HG03460 (cell line): ENCODE results near the gene LRRC74B.
"Not testable (repeated sequence)": the region's sequence is repeated elsewhere in the genome, so short reads cannot be mapped to it uniquely, and the experiment has no call there.

Experiments
- ATAC-seq: cut with Tn5 transposase; IDR thresholded peaks from one replicate; pipeline ENCODE4 v1.9.1; 2021; ENCODE audit not compliant: unreplicated experiment

Gene LRRC74B

GRCh38 chr22:21032037-21032867, 13.5 kb upstream of the LRRC74B start, which contains the start of gene SLC7A4:
TSS of gene SLC7A4 (minus strand) at chr22:21032561. CDS start at chr22:21031812, 749 bp downstream.
- no peak for ATAC-seq

- ATAC-seq, result no peak
Observed at GRCh38 chr22:21032868-21033688, 12.7 kb upstream of the LRRC74B start.

- ATAC-seq, result no peak
Observed at GRCh38 chr22:21033895-21034294, 11.9 kb upstream of the LRRC74B start.

- no peak for ATAC-seq
Observed at GRCh38 chr22:21034989-21035388, 10.8 kb upstream of the LRRC74B start.

GRCh38 chr22:21038405-21038804, 7.3 kb upstream of the LRRC74B start:
- no peak for ATAC-seq

GRCh38 chr22:21039158-21039557, 6.6 kb upstream of the LRRC74B start:
- not testable (repeated sequence) for ATAC-seq

- ATAC-seq, result no peak
Observed at GRCh38 chr22:21041937-21042336, 3.8 kb upstream of the LRRC74B start.

GRCh38 chr22:21042978-21043859, 2.5 kb upstream of the LRRC74B start:
- ATAC-seq, result no peak

GRCh38 chr22:21043860-21044535, 1.7 kb upstream of the LRRC74B start:
- ATAC-seq, result no peak

GRCh38 chr22:21044931-21045584, 688 bp upstream of the LRRC74B start:
- no peak for ATAC-seq

GRCh38 chr22:21047035-21047661, 1.4 kb downstream of the LRRC74B start:
- no peak for ATAC-seq

- no peak for ATAC-seq
Observed at GRCh38 chr22:21047730-21048129, 2.0 kb downstream of the LRRC74B start.

GRCh38 chr22:21048448-21048847, 2.7 kb downstream of the LRRC74B start:
- ATAC-seq, result not testable (repeated sequence)

GRCh38 chr22:21048965-21049364, 3.2 kb downstream of the LRRC74B start:
- not testable (repeated sequence) for ATAC-seq

- no peak for ATAC-seq
Observed at GRCh38 chr22:21051145-21051830, 5.5 kb downstream of the LRRC74B start.

- no peak for ATAC-seq
Observed at GRCh38 chr22:21051831-21052400, 6.2 kb downstream of the LRRC74B start.

- no peak for ATAC-seq
Observed at GRCh38 chr22:21052715-21053459, 7.1 kb downstream of the LRRC74B start.
